ENCODE results near the gene ACACA. TPM values are rescaled to one million over a fixed set of nuclear protein-coding genes. Genes with fewer than 3 reads are reported as not detected.

The ACACA gene
- total and polyA plus RNA-seq, 2 donors (not counting 1 experiment from before 2014, with no cell fraction given) = 4.8 to 26.2 TPM

DNA sequence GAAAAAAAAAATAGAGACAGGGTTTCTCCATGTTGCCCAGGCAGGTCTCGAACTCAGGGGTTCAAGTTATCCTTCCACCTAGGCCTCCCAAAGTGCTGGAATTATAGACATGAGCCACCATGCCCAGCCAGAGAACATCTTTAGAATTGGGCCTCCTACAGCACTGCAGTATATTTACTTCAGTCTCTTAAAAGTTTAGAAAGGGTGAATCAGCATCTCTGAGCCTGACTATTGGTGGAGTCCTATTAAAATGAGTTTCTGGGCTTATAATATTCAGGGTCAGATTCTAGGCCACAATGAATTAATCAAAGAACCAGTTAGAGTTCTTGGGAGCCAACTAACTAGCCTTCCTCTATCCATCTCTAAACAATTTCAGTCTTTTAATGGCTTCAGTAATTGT, 22.8 kb upstream of the ACACA start:
- H3K27me3 ChIP-seq (replicated peaks in 1 of 4; ENCODE audit: control extremely low read depth in 1 of 4, control insufficient read depth in 3 of 4, insufficient read depth in 4 of 4, low read length in 3 of 4) = no peaks in the 10 kb centered on the region
- WGBS (ENCODE audit: insufficient coverage) = no CpG with 5 or more reads among the region's 1 CpG
- no peaks in the 10 kb centered on the region for H3K4me1 Mint-ChIP-seq
- H3K4me3 Mint-ChIP-seq = no peak overlapping the region
- H3K79me2 ChIP-seq (ENCODE audit: control insufficient read depth, insufficient read depth, low read length) = no peaks in the 10 kb centered on the region
- H3K27ac ChIP-seq (ENCODE audit: low read length in 2 of 2) = no peak overlapping the region
- H3K27me3 Mint-ChIP-seq = no peaks in the 10 kb centered on the region
- DNase-seq (no peak), ATAC-seq (ENCODE audit: low read depth) (no peak)
- H3K4me2 ChIP-seq (replicated peaks; ENCODE audit: low read depth, low read length, poor library complexity, severe bottlenecking) = no peak overlapping the region
- H3K4me1 ChIP-seq (ENCODE audit: control insufficient read depth in 2 of 2, insufficient read depth in 2 of 2, low read length in 2 of 2) = no peaks in the 10 kb centered on the region
- POLR2A ChIA-PET = interaction anchor here (0.6 kb wide), 1 partner anchor 29 kb away, joined by 6 read pairs; no protein-coding TSS in a partner anchor
- H3K27ac Mint-ChIP-seq = no peak overlapping the region
- CTCF ChIA-PET = interaction anchor here (1.1 to 1.3 kb wide), 2 partner anchors 32 to 56 kb away, joined by 4 read pairs; no protein-coding TSS in a partner anchor
- H2AFZ ChIP-seq (ENCODE audit: insufficient read depth, low read depth, low read length, poor library complexity, severe bottlenecking) = no peak overlapping the region
- no peaks in the 10 kb centered on the region for H3K9me3 Mint-ChIP-seq (ENCODE audit: insufficient read depth)
- intact Hi-C loops (cut with micrococcal nuclease) = no loop called here
- no peak for TF ChIP-seq EZH2 (IDR thresholded peaks at IDR 0.05; ENCODE audit: borderline replicate concordance, insufficient read depth, low read depth, low read length, poor library complexity, severe bottlenecking)
- TF ChIP-seq, protein P1, sequence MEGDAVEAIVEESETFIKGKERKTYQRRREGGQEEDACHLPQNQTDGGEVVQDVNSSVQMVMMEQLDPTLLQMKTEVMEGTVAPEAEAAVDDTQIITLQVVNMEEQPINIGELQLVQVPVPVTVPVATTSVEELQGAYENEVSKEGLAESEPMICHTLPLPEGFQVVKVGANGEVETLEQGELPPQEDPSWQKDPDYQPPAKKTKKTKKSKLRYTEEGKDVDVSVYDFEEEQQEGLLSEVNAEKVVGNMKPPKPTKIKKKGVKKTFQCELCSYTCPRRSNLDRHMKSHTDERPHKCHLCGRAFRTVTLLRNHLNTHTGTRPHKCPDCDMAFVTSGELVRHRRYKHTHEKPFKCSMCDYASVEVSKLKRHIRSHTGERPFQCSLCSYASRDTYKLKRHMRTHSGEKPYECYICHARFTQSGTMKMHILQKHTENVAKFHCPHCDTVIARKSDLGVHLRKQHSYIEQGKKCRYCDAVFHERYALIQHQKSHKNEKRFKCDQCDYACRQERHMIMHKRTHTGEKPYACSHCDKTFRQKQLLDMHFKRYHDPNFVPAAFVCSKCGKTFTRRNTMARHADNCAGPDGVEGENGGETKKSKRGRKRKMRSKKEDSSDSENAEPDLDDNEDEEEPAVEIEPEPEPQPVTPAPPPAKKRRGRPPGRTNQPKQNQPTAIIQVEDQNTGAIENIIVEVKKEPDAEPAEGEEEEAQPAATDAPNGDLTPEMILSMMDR (IDR thresholded peaks at IDR 0.05) = no peak
- peaks cover 9 to 31% of the 10 kb centered on the region in 2 experiments for H3K36me3 ChIP-seq (replicated peaks in 1 of 2; ENCODE audit: control extremely low read depth in 1 of 2, control insufficient read depth in 1 of 2, extremely low read depth in 1 of 2, insufficient read depth in 2 of 2, low read length in 1 of 2)
- H3K9ac ChIP-seq (ENCODE audit: low read length) = no peak overlapping the region
- no peak overlapping the region for H3K4me3 ChIP-seq (ENCODE audit: control extremely low read depth in 1 of 5, extremely low read depth in 1 of 5, insufficient read depth in 1 of 5, low read depth in 2 of 5, low read length in 4 of 5)
- no peaks in the 10 kb centered on the region for H3K9me3 ChIP-seq (ENCODE audit: control extremely low read depth in 1 of 3, control insufficient read depth in 2 of 3, insufficient read depth in 1 of 3, low read length in 2 of 3)
- no peaks in the 10 kb centered on the region for H4K20me1 ChIP-seq (ENCODE audit: control insufficient read depth, insufficient read depth, low read length, poor library complexity, severe bottlenecking)

DNA sequence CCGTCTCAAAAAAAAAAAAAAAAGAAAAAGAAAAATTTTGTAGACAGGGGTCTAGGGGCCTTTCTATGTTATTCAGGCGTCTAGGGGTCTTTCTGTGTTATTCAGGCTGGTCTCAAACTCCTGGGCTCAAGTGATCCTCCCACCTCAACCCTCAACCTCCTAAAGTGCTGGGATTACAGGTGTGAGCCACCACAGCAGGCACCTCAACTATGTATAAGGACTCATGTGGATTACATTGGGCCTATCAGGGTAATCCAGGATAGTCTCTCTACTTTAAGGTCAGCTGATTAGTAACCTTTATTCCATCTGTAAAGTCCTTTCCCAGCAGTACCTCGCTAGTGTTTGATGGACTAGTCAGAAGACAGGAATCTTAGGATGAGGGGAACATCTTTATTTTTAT, 22.4 kb upstream of the ACACA start:
- H3K4me3 Mint-ChIP-seq = no peak overlapping the region
- WGBS (ENCODE audit: insufficient coverage) = no CpG with 5 or more reads among the region's 3 CpGs
- intact Hi-C loops (cut with micrococcal nuclease) = no loop called here
- no peak overlapping the region for H2AFZ ChIP-seq (ENCODE audit: insufficient read depth, low read depth, low read length, poor library complexity, severe bottlenecking)
- no peaks in the 10 kb centered on the region for H3K9me3 ChIP-seq (ENCODE audit: control extremely low read depth in 1 of 3, control insufficient read depth in 2 of 3, insufficient read depth in 1 of 3, low read length in 2 of 3)
- H3K27me3 ChIP-seq (replicated peaks in 1 of 4; ENCODE audit: control extremely low read depth in 1 of 4, control insufficient read depth in 3 of 4, insufficient read depth in 4 of 4, low read length in 3 of 4) = no peaks in the 10 kb centered on the region
- TF ChIP-seq EZH2 (IDR thresholded peaks at IDR 0.05; ENCODE audit: borderline replicate concordance, insufficient read depth, low read depth, low read length, poor library complexity, severe bottlenecking) = no peak
- TF ChIP-seq, protein P1 (IDR thresholded peaks at IDR 0.05) = no peak
- H3K9ac ChIP-seq (ENCODE audit: low read length) = no peak overlapping the region
- ChIA-PET CTCF (no interaction called here), POLR2A (no interaction called here)
- H3K4me3 ChIP-seq (ENCODE audit: control extremely low read depth in 1 of 5, extremely low read depth in 1 of 5, insufficient read depth in 1 of 5, low read depth in 2 of 5, low read length in 4 of 5) = no peak overlapping the region
- H3K36me3 ChIP-seq (replicated peaks in 1 of 2; ENCODE audit: control extremely low read depth in 1 of 2, control insufficient read depth in 1 of 2, extremely low read depth in 1 of 2, insufficient read depth in 2 of 2, low read length in 1 of 2) = peaks cover 9 to 31% of the 10 kb centered on the region in 2 experiments
- no peaks in the 10 kb centered on the region for H3K4me1 ChIP-seq (ENCODE audit: control insufficient read depth in 2 of 2, insufficient read depth in 2 of 2, low read length in 2 of 2)
- H3K27me3 Mint-ChIP-seq = no peaks in the 10 kb centered on the region
- no peaks in the 10 kb centered on the region for H4K20me1 ChIP-seq (ENCODE audit: control insufficient read depth, insufficient read depth, low read length, poor library complexity, severe bottlenecking)
- no peak overlapping the region for H3K4me2 ChIP-seq (replicated peaks; ENCODE audit: low read depth, low read length, poor library complexity, severe bottlenecking)
- H3K27ac Mint-ChIP-seq = no peak overlapping the region
- DNase-seq = no peak
- H3K4me1 Mint-ChIP-seq = no peaks in the 10 kb centered on the region
- no peak overlapping the region for H3K27ac ChIP-seq (ENCODE audit: low read length in 2 of 2)
- no peaks in the 10 kb centered on the region for H3K9me3 Mint-ChIP-seq (ENCODE audit: insufficient read depth)
- ATAC-seq (ENCODE audit: low read depth) = no peak
- no peaks in the 10 kb centered on the region for H3K79me2 ChIP-seq (ENCODE audit: control insufficient read depth, insufficient read depth, low read length)

Measured in B cell (primary cell).